HepG2 (cell line): ENCODE results near the gene SPOCD1. TPM values are rescaled to one million over a fixed set of nuclear protein-coding genes. Genes with fewer than 3 reads are reported as not detected.

Source experiments
- ARID2 ChIP-seq: sonication (generic); formaldehyde crosslinking; IDR thresholded peaks from 2 replicates; pipeline ENCODE4 v1.8.1; 2022; ENCODE audit warnings: mild to moderate bottlenecking, missing genetic modification reagents, borderline replicate concordance
- ARNTL ChIP-seq: sonication (generic); formaldehyde crosslinking; IDR thresholded peaks from 2 replicates; pipeline ENCODE4 v1.4.0; 2020; ENCODE audit warnings: mild to moderate bottlenecking, missing genetic modification reagents
- ATRX ChIP-seq: sonication (generic); formaldehyde crosslinking; IDR thresholded peaks from 2 replicates; pipeline ENCODE4 v1.4.0; 2020; ENCODE audit warnings: missing genetic modification reagents, borderline replicate concordance
- BCL6 ChIP-seq: IDR thresholded peaks from 2 replicates; pipeline ENCODE4 v1.6.1; 2016; ENCODE audit warnings: missing genetic modification reagents, missing compliant biosample characterization
- GLI4 ChIP-seq: sonication (generic); formaldehyde crosslinking; IDR thresholded peaks from 2 replicates; pipeline ENCODE4 v1.5.1; 2020; ENCODE audit warnings: missing genetic modification reagents, mild to moderate bottlenecking, moderate library complexity, borderline replicate concordance
- HDAC1 ChIP-seq: sonication (generic); formaldehyde crosslinking; IDR thresholded peaks from 2 replicates; pipeline ENCODE4 v1.5.1; 2020; ENCODE audit warnings: mild to moderate bottlenecking, missing genetic modification reagents
- HMGXB4 ChIP-seq, 2 experiments: sonication (generic) in 1 of 2; formaldehyde crosslinking in 1 of 2; IDR thresholded peaks; 2 replicates each; pipeline versions ENCODE4 v1.4.0 to v1.6.1; 2018 to 2020; ENCODE audit warnings: missing genetic modification reagents in 2 of 2, borderline replicate concordance in 1 of 2, low read depth in 1 of 2, mild to moderate bottlenecking in 1 of 2, missing biosample characterization in 1 of 2
- HNF4A ChIP-seq: sonication (generic); formaldehyde crosslinking; IDR thresholded peaks from 2 replicates; pipeline ENCODE4 v1.4.0; 2020; ENCODE audit warnings: missing genetic modification reagents
- KDM3A ChIP-seq: IDR thresholded peaks from 2 replicates; pipeline ENCODE4 v1.6.1; 2018; ENCODE audit warnings: low read depth, missing compliant biosample characterization
- NR2F1 ChIP-seq, 2 experiments: fragments of 450-650 bp in 1 of 2; formaldehyde crosslinking in 1 of 2; IDR thresholded peaks; 2 replicates each; pipeline versions ENCODE4 v1.5.0 to v1.6.1; 2016 to 2020; ENCODE audit warnings: mild to moderate bottlenecking in 1 of 2, missing compliant biosample characterization in 1 of 2, missing genetic modification reagents in 1 of 2, moderate library complexity in 1 of 2
- SIN3B ChIP-seq: fragments of 150-350 bp; IDR thresholded peaks from 2 replicates; pipeline ENCODE4 v1.6.1; 2014; ENCODE audit warnings: low read length
- ZNF407 ChIP-seq: sonication (generic); formaldehyde crosslinking; IDR thresholded peaks from one replicate; pipeline ENCODE4 v1.5.1; 2020; ENCODE audit warnings: mild to moderate bottlenecking, missing genetic modification reagents; ENCODE audit errors: not compliant biosample characterization
- ZNF883 ChIP-seq: sonication (generic); formaldehyde crosslinking; IDR thresholded peaks from 2 replicates; pipeline ENCODE4 v1.5.1; 2020; ENCODE audit warnings: mild to moderate bottlenecking, missing genetic modification reagents; ENCODE audit errors: not compliant biosample characterization
- polyA plus RNA-seq, 8 experiments: library from polyadenylated mRNA; depleted of rRNA in 3 of 8; stranded (reverse) in 7 of 8; unstranded in 1 of 8; fragments of >200 nt; fragmentation: Illumina TruSeq in 4 of 8; extraction: Trizol in 4 of 8; gene quantifications; 2 replicates each; pipeline versions ENCODE4 v1.2.1 to v1.2.3, GENCODE V29; 2011 to 2016; ENCODE audit warnings: low read depth in 4 of 8, missing spikeins in 1 of 8, mixed read lengths in 1 of 8; ENCODE audit not compliant: insufficient read depth in 1 of 8
- total RNA-seq, 5 experiments: library from RNA; depleted of rRNA; stranded (reverse); fragments of >200 nt; fragmentation: Illumina TruSeq; extraction: Trizol; gene quantifications; 2 replicates each; pipeline ENCODE4 v1.2.3, GENCODE V29; 2016; ENCODE audit warnings: low read depth in 1 of 5
- TF ChIP-seq, protein P1 (sequence below): sonication (generic); formaldehyde crosslinking; conservative IDR thresholded peaks from 2 replicates; pipeline ENCODE4 v1.4.0; 2020; ENCODE audit warnings: missing genetic modification reagents
- TF ChIP-seq, protein P2 (sequence below): sonication (generic); formaldehyde crosslinking; IDR thresholded peaks from 2 replicates; pipeline ENCODE4 v1.4.0; 2020; ENCODE audit warnings: mild to moderate bottlenecking, low read depth, missing genetic modification reagents

Gene SPOCD1
- total and polyA plus RNA-seq, 2 of the 13 experiments (the other 11 are each of a cell fraction or from before 2014, with no cell fraction given), result 0.24 to 0.29 TPM

DNA sequence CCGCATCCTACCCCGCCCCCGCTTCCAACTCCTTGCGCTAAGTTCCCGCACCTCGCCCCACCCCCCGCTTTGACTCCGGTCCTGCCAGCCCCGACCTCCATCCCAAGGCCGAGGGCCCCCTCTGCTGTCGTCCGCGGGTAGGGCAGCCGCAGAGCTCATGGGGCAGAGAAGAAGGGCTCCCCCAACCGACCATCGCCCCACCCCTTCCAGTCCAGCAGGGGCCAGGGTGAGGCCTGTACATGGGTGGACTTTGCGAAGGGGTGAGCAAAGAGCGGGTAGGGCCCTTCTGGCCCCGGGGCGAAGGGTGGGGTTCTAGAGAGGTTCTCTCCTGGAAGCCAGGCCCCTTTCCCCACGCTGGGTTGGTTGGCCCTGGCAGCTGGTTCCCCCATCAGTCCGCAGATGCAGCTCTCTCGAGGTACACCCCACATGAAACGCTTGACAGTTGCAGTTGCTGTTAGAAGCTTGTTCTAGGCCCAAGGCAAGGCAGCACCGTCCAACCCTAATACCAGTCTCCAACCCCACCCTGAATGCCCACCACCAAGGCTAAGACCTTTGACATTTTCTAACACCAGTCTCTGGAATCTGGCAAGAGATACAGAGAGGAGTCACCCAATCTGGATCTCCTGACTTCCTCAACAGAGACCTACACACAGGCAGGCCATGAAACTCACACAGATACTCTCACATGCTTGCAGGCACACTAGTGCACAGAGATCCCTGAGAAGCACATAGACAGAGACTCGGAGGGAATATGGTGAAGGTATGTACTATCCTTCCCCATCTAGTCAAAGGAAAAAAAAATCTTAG lies 26.4 kb downstream of the SPOCD1 start (continued):
- TF ChIP-seq HNF4A (CRISPR knock-in tag), result peak; percentile 56
- TF ChIP-seq BCL6, result 0 out of 2 replicates have a peak, but pooled peaks have one; percentile 15
- no peak for TF ChIP-seq ATRX
- no peak for TF ChIP-seq SIN3B
- peak; percentile 70 to 86 for TF ChIP-seq HMGXB4 (CRISPR knock-in tag; IDR thresholded peaks at IDR 0.05; ENCODE audit: borderline replicate concordance in 1 of 2, low read depth in 1 of 2)
- TF ChIP-seq, protein P1, sequence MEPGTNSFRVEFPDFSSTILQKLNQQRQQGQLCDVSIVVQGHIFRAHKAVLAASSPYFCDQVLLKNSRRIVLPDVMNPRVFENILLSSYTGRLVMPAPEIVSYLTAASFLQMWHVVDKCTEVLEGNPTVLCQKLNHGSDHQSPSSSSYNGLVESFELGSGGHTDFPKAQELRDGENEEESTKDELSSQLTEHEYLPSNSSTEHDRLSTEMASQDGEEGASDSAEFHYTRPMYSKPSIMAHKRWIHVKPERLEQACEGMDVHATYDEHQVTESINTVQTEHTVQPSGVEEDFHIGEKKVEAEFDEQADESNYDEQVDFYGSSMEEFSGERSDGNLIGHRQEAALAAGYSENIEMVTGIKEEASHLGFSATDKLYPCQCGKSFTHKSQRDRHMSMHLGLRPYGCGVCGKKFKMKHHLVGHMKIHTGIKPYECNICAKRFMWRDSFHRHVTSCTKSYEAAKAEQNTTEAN (CRISPR knock-in tag), result no peak
- no peak for TF ChIP-seq GLI4 (CRISPR knock-in tag)
- 0 out of 2 replicates have a peak, but pooled peaks have one; percentile 48 for TF ChIP-seq HDAC1
- TF ChIP-seq ZNF407 (CRISPR knock-in tag), result no peak
- no peak for TF ChIP-seq ARNTL (CRISPR knock-in tag)
- no peak for TF ChIP-seq ZNF883 (CRISPR knock-in tag)
- TF ChIP-seq NR2F1 (CRISPR knock-in tag; IDR thresholded peaks at IDR 0.05), result no peak
- TF ChIP-seq, protein P2, sequence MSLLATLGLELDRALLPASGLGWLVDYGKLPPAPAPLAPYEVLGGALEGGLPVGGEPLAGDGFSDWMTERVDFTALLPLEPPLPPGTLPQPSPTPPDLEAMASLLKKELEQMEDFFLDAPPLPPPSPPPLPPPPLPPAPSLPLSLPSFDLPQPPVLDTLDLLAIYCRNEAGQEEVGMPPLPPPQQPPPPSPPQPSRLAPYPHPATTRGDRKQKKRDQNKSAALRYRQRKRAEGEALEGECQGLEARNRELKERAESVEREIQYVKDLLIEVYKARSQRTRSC, result no peak
- no peak; the same call in 1 of the 2 replicates for TF ChIP-seq ARID2 (CRISPR knock-in tag)
- peak; percentile 86 for TF ChIP-seq KDM3A (CRISPR knock-in tag)
